Left hindlimb (tissue), 1 donor: ENCODE results near the gene ITIH2.
"Not testable (repeated sequence)": the region's sequence is repeated elsewhere in the genome, so short reads cannot be mapped to it uniquely, and the experiment has no call there.

Source experiments
- DNase-seq: peaks from one replicate; pipeline ENCODE4 v3.0.0-alpha.2; 2018

ITIH2 gene

DNA sequence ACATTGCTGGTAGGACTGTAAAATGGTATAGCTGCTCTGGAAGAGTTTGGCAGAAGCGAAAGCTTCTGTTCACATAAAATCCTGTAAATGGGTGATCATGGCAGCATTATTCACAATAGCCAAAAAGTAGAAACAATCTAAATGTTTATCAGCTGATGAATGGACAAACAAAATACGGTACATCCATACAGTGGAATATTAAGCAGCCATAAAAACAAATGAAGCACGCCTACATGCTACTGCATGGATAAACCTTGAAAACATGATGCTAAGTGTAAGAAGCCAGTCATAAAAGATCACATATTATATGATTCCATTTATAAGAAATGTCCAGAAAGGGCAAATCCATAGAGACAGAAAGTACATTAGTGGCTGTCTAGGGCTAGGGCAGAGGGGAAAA is 52.0 kb downstream of the ITIH2 start:
- no peak for DNase-seq

GRCh38 chr10:7756360-7756992 is 53.4 kb downstream of the ITIH2 start:
- DNase-seq, result no peak

- no peak for DNase-seq
These were observed 60.8 kb downstream of the ITIH2 start for GRCh38 chr10:7763929-7764328.

DNA sequence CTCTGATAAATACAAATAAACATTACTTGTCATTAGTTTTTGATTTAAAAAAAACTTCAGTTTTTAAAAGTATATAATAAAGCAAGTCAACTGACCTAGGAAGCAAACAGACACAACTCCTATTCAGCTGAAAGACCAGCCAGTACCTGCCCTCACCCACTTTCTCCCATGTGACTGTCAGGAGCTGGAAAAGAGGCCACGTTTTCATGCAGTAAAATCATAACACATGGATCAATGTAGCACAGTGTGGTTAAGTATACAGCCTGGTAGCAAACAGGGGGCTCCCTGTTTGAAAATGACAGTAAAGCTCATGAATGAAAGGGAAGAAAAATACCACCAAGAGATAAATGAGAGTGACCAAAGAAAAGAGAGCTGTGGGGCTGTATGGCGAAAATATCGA is 63.1 kb downstream of the ITIH2 start:
- no peak for DNase-seq

GRCh38 chr10:7767209-7767608 is 64.1 kb downstream of the ITIH2 start:
- DNase-seq, result no peak

- no peak for DNase-seq
These were observed 65.3 kb downstream of the ITIH2 start for GRCh38 chr10:7768417-7768816.

DNA sequence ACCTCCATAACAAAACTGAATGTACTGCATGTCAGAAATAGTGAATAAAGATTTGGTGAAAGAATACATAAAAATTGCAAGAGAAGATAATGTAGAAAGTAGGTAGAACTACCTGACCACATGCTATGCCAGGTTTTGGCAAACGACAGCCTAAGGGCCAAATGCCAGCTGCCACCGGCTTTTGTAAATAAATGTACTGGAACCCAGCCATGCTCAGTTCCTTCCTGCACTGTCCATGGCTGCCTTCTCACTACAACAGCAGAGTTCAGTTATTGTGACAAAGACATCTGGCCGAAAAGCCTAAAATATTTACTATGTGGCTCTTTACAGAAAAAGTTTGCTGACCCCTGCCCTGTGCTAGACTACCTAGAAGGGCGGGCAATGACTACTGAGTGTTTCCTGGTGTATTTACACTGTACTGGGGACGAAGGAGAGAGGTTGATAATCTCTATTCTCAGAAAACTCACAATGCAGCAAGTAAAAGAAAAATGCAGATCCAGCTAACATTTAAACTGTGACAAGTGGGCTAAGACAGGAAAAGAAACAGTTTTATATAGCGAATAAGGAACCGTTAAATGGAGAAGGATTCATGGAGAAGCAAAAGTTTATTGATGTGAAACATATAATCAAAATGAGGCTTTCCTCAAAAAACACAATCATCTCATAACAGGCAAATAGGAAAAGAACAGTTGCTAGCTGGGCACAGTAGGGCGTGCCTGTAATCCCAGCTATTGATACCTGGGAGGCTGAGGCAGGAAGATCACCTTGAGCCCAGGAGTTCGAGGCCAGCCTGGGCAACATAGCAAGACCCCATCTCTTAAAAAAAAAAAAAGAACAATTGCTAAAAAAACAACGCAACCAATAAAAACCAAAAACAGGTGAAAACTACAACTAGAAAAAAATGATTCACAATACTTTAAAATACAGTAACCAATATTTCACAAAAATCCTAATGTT is 71.0 kb downstream of the ITIH2 start:
- no peak for DNase-seq

- no peak for DNase-seq
These were observed 73.7 kb downstream of the ITIH2 start for GRCh38 chr10:7776777-7777176.

DNA sequence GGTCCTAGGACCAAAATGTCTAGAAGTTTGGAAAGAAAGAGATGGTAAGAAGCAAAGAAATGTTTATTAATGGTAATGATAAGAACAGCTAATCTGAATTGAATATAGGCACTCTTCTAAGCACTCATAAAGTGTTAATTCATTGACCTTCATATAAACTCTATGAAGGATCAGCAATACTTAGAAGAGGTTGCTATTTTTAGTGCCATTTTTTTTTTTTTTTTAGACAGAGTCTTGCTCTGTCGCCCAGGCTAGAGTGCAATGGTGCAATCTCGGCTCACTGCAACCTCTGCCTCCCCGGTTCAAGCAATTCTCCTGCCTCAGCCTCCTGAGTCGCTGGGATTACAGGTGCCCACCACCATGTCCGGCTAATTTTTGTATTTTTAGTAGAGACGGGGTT is 79.1 kb downstream of the ITIH2 start:
- DNase-seq, result not testable (repeated sequence)

GRCh38 chr10:7786430-7786829 is 83.3 kb downstream of the ITIH2 start:
- no peak for DNase-seq

- no peak for DNase-seq
These were observed 84.2 kb downstream of the ITIH2 start for GRCh38 chr10:7787150-7787856.

DNA sequence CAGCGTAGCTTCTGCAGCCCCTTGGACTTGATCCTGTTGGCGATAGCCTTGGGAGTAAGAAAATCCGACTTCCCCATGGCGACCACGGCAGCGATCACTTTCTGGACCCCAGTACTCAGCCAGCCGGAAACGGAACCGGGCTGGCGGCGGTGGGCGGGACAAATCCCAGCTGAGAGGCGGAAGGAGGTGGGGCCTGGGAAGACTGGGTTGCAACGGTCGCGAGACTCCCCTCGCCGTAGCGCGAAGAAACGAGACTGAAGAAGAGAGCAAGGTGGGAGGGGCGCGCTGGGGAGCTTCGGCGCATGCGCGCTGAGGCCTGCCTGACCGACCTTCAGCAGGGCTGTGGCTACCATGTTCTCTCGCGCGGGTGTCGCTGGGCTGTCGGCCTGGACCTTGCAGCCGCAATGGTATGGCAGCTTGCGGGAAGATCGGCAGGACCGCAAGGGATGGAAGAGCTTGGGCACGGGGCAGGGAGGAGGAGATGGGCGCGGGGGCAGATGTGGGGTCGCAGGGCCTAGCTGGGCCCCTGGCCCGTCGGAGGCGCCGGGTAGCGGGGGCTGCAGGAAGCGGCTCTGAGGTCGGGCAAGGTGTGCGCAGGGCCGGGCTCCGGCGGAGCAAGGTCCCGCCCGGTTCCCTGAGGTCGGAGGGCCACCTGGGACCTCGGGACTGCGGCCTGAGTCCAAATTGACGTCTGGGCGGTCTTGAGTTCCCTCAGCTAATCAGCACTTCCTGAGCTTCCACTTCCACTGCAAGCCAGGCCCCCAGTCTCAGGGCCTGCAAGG is 84.9 kb downstream of the ITIH2 start, which contains the start of the genes ATP5F1C and KIN:
ATP5F1C (plus strand) TSS at position 321 of the 782 bp plus-strand sequence; CDS start at position 352, 31 bp downstream.
KIN (minus strand) TSS at position 137 of the 782 bp plus-strand sequence; CDS start at position 77, 60 bp downstream.
- DNase-seq, result peak; percentile 99

GRCh38 chr10:7788639-7789286 is 85.6 kb downstream of the ITIH2 start:
- no peak for DNase-seq

GRCh38 chr10:7789390-7789789 is 86.3 kb downstream of the ITIH2 start:
- no peak for DNase-seq

DNA sequence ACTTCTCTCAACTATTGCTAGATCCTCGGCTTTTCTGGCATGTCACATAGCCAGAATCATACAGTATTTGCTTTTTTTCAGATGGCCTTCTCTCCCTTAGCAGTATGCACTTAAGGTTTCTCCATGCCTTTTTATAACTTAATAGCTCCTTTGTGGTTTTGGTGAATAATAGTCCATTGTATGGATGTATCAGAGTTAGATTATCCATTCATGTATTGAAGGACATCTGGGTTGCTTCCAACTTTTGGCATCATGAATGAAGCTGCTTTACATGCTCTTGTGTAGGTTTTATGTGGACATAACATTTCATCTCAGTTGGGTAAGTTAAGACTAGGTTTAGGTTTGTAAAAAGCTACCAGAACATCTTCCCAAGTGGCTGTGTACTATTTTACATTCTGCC is 89.4 kb downstream of the ITIH2 start:
- DNase-seq, result no peak

- DNase-seq, result no peak
These were observed 91.3 kb downstream of the ITIH2 start for GRCh38 chr10:7794251-7795026.

GRCh38 chr10:7795605-7796004 is 92.5 kb downstream of the ITIH2 start:
- no peak for DNase-seq

- no peak for DNase-seq
These were observed 94.5 kb downstream of the ITIH2 start for GRCh38 chr10:7797582-7797981.
